T47D (cell line): ENCODE data around the gene EXOC4.
A peak's percentile ranks its signal among the peaks of the same experiment; 100 is the strongest.

Experiments
- DNase-seq, 2 experiments: peaks; one replicate each; pipeline versions ENCODE4 v3.0.0 to v3.0.0-alpha.2; 2011 to 2012; ENCODE audit warnings: low read depth in 1 of 2, low spot score in 1 of 2
- JUND ChIP-seq: IDR thresholded peaks from 2 replicates; pipeline ENCODE4 v1.6.1; 2012; ENCODE audit warnings: low read depth
- in situ Hi-C: cut with HindIII; loops from 2 replicates; pipeline ENCODE4 v1.10.0; 2016; ENCODE audit warnings: low sequenced_read_pairs, low pct_unique_long_range_greater_than_20kb

The EXOC4 gene

GRCh38 chr7:133807624-133808492 lies 555.0 kb downstream of the EXOC4 start:
- in situ Hi-C loops = no loop called here
- no peak for TF ChIP-seq JUND

GRCh38 chr7:133808493-133808866 lies 555.6 kb downstream of the EXOC4 start:
- in situ Hi-C loops = no loop called here
- no peak for DNase-seq
- TF ChIP-seq JUND = no peak

More at GRCh38 chr7:133807624-133808492, 555.0 kb downstream of the EXOC4 start:
- no peak for DNase-seq

GRCh38 chr7:133812877-133813276 lies 560.0 kb downstream of the EXOC4 start:
- DNase-seq = no peak
- in situ Hi-C loops = no loop called here
- no peak for TF ChIP-seq JUND

- in situ Hi-C loops = no loop called here
- DNase-seq = peak in 1 of 2 experiments; percentile 18
Observed at GRCh38 chr7:133815611-133816210, 562.8 kb downstream of the EXOC4 start.

GRCh38 chr7:133819695-133820094 lies 566.8 kb downstream of the EXOC4 start:
- in situ Hi-C loops = no loop called here
- no peak for TF ChIP-seq JUND
- no peak for DNase-seq

More at GRCh38 chr7:133815611-133816210, 562.8 kb downstream of the EXOC4 start:
- no peak for TF ChIP-seq JUND

GRCh38 chr7:133820584-133820983 lies 567.7 kb downstream of the EXOC4 start:
- in situ Hi-C loops = no loop called here
- no peak for DNase-seq
- no peak for TF ChIP-seq JUND

- TF ChIP-seq JUND = no peak
- in situ Hi-C loops = no loop called here
- no peak for DNase-seq
Observed at GRCh38 chr7:133821171-133821570, 568.3 kb downstream of the EXOC4 start.

- no peak for TF ChIP-seq JUND
- in situ Hi-C loops = no loop called here
- DNase-seq = no peak
Observed at GRCh38 chr7:133822001-133822641, 569.2 kb downstream of the EXOC4 start.

GRCh38 chr7:133822868-133823552 lies 570.1 kb downstream of the EXOC4 start:
- DNase-seq = no peak
- no peak for TF ChIP-seq JUND
- in situ Hi-C loops = no loop called here

GRCh38 chr7:133824132-133824531 lies 571.3 kb downstream of the EXOC4 start:
- in situ Hi-C loops = no loop called here
- TF ChIP-seq JUND = no peak
- DNase-seq = no peak

- in situ Hi-C loops = no loop called here
- no peak for TF ChIP-seq JUND
- DNase-seq = no peak
Observed at GRCh38 chr7:133827707-133828623, 575.1 kb downstream of the EXOC4 start.

- no peak for TF ChIP-seq JUND
- in situ Hi-C loops = no loop called here
- DNase-seq = no peak
Observed at GRCh38 chr7:133828906-133829305, 576.0 kb downstream of the EXOC4 start.
